T-helper 1 cell treated with Interleukin-12 subunit alpha and Interleukin-12 subunit beta and Interleukin-4 antibody, amounts not matched to agents 30 ng/mL and 1 ng/mL, for 36 hours (primary cell): ENCODE data around the gene OTUD3. TPM values are rescaled to one million over a fixed set of nuclear protein-coding genes. Genes with fewer than 3 reads are reported as not detected.
"Not testable (repeated sequence)": the region's sequence is repeated elsewhere in the genome, so short reads cannot be mapped to it uniquely, and the experiment has no call there.

ENCODE experiments used
- intact Hi-C: fragments of 100-400 bp; cut with micrococcal nuclease; formaldehyde crosslinking; loops from one replicate; pipeline ENCODE4 v1.15.1; 2024
- total RNA-seq: library from RNA; stranded (reverse); gene quantifications from 2 replicates; pipeline ENCODE4 v1.2.3, GENCODE V29; 2022

Gene OTUD3
- total RNA-seq, 1 donor from 2014 or later, result 13.6 TPM

DNA sequence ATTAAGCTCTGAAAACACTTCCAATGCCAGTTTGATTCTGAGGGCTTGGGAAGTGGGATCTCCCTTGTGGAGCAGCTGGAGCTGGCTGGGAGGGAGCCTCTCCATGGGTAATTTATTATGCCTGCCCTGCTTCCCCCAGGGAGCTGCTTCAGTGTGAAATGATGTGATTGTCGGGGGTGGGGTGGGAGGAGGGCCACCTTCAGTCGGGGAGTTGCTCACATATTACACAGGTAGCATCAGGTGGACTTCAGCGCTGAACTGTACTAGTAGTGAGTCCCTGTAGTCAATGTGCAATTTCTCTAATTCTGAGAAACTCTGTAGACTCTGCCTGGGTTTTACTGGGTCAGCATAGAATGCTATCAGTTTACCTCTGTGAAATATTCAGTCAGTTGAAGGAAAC is 28.5 kb downstream of the OTUD3 start:
- intact Hi-C loops, result no loop called here

DNA sequence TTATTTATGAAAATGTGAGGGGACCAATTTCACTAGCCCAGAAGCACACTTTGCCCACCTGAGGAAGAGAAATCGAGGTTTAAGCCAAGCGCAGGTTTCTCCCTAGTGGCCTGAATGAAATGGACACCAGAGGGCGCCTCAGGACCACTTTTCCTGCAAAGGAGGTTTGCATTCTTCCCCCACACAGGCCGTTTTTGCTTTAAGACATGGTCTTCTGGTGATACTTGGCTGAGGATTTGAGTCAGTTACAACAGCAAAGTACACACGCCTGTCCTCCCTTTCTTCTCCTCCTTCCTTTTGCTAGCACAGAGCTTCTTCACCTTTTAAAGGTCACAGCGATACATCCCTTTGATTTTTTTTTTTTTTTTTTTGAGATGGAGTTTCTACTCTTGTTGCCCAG is 35.9 kb downstream of the OTUD3 start:
- intact Hi-C loops, result loop anchor here (1.0 kb wide), 4 partner anchors 183 to 576 kb away; no protein-coding TSS in a partner anchor

DNA sequence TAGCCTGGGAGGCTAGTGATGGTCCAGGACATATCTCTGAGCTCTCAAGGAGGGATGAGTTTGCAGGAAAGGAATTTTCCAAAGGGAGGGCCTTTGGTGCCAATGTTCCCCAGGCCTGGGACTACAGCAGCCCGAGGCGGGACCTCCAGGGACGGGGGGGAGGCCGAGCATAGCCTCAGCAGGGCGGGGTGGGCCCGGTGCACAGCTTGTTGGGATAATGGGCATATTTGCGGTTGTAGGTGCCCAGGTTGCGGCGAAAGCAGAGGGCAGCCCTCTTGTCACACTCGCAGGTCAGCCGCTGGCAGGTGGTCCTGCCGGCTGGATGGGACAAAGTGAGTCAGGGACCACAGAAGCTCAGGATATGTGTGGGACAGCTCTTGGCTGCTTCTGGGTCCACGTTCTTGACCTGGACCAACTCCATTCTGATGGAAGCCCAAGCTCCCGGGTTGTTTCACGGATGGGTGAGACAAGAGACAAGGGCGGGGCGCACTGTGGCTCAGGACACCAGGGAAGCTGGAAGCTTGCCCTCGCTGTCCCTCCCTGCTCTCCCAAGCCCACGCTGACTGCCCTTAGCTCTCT is 38.0 kb downstream of the OTUD3 start:
- intact Hi-C loops, result no loop called here

DNA sequence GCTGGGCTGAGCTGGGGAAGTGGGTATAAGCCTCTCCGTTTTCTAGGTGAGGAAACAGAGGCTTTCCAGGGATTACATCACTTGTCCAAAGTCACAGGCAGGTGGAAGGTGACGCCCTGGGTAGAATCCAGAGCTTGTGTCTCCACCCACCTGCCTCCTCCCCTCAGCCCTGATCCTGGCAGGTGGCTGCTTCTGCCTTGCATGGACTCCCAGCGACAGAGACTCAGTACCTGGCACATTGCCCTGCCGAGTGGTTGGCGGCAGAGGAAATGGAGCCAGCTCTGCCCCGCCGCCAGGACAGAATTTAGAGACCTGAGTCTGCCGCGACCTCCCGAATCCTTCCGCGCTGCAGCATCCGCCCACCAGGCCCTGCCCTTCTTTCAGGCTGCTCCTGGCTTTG is 39.1 kb downstream of the OTUD3 start:
- intact Hi-C loops, result no loop called here

DNA sequence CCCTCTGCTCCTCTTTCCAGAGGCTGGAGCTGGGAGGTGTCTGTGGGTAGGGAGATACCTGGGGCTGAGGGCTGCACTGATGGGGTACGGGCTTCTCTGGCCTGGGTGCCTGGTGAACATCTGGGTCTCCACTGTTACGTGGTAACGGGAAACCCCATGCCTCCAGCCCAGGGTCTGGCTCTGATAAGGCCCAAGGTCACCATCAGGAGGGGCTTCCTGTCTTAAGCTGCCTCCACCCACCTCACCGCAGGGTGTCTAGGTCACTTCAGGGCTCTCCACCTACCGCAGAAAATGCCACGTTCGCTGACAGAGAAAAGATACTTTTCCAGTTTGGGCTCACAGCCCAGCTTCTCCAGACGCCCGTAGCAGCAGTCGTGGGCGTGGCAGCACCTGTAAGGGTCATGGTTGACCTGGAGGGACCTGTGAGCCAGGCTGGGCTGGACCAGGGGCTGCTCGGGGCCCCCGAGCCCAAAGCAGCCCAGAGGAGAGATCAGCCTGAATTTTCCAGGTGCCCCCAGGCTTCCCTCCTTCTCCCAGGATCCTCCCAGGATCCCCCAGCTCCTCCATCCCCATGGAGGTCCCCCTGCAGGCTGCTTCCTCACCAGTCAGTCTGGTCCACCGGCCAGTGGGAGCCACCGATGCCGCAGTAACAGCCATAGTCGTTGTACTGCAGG is 40.0 kb downstream of the OTUD3 start:
- intact Hi-C loops, result no loop called here

DNA sequence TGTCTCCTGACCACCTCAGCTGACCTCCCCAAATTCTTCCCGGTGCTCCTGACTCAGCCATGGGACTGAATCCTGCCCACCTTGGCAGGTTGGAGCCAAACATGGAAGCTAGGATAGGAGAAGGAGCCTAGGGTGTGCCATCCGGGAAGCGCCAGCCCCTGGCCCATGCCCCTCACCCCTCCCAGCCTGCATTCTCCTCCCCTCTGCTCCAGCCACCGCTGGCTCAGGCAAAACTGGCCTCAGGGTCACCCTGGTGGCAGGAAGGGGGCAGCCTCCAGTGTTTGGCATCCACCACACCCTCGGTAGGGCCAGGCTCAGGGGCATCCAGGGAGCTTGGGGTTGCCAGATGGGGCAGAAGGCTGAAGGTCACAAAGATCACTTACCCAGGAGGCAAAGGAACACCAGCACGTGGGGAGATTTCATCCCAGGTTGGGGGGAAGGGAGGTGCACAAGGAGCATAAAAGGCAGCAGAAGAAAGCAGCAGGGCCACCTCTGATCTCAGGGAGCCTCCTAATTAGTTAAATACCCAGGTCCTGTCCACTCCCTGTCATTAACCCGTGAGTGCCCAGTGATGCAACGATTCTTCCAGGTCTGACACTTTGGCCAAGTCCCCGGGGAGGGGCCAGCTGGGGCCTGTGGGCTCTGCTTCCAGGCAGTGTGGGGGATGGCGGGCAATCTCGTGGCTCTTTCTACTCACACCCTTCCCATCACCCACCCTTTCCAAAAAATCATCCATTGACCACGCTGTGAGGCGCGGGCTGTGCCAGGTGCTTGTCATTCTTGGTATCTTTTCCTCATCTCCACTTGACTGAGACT is 41.1 kb downstream of the OTUD3 start, which contains the start of gene PLA2G2E:
Gene PLA2G2E, minus strand, starts transcription at position 481 of the 816 bp plus-strand sequence. Its CDS starts 58 bp downstream, at position 423.
- intact Hi-C loops, result no loop called here

DNA sequence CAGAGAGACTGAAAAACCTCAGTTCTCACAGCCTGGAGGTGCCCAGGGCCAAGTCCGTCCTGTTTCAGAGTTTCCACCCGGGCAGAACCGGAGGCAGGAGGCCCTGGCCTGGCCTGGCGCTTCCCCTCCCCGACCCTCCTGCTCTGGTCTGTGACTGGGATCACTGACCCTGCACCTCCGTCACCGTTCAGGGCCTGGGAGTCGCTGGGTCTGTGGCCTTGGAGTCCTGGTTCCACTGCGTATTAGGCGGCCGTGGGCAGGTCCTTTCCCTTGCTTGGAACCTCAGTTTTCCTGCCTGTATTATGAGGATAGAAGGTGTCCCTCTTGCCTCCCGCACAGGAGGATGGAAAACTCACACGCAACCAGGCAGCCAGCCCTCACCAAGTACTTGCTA is 41.8 kb downstream of the OTUD3 start:
- intact Hi-C loops, result no loop called here

DNA sequence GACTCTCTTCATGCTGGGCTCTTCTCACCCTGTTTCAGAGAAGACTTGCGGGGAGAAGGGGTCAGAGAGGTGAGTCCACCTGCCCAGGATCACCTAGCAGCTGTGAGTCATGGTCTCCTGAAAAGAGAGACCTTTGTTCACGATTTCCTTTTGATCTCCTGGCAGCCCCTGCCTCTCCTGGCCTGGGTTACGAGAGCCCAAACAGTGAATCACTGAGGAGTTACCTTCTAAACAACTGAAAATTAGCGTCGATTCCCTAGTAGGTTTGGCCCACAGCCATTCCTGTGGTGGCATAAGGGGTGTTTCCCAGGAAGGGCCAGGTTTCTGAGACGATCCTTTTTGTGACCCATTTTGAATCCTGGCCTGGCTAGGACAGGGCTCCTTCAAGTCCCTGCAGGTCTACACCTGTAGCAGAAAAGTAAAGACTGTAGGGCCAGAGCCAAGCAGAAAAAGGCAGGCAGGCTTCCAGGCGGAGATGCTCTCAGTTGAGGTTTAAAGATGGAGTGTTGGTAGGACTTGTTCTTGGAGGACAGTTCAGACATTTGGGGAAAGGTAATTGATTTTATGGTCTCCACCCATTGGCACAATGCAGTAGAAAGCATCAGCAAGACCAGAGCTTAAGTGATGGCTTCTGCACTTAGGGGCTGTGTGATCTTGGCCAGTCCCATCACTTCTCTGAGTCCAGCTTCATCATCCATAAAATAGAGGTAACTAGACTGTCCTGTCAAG is 43.3 kb downstream of the OTUD3 start:
- intact Hi-C loops, result no loop called here

DNA sequence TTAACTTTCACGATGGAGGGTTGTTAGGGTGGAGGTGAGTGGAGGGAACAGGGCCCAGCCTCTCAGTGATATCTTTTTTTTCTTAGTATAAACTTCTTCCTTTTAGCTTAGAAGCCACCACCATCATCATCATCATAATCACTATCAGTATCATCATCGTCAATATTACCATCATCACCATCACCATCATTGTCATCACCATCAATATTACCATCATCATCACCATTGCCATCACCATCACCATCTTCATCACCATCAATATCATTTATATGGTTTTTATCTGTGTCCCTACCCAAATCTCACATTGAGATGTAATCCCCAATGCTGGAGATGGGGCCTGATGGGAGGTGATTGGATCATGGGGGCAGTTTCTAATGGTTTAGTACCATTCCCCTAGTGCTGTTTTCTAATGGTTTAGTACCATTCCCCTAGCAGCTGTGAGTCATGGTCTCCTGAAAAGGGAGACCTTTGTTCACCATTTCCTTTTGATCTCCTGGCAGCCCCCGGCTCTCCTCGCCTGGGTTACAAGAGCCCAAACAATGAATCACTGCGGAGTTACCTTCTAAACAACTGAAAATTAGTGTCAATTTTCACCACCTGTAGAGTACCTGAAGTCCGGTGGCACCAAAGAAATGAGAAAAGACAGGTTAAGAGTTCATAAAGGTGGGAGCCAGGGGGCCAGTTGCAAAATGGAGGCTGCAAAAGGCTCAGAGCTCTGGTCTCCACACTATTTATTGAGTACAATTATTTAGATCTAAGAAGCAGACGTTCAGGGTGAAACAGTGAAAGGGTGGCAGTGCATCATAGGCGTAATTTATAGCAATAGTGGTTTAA is 44.3 kb downstream of the OTUD3 start:
- intact Hi-C loops, result no loop called here

DNA sequence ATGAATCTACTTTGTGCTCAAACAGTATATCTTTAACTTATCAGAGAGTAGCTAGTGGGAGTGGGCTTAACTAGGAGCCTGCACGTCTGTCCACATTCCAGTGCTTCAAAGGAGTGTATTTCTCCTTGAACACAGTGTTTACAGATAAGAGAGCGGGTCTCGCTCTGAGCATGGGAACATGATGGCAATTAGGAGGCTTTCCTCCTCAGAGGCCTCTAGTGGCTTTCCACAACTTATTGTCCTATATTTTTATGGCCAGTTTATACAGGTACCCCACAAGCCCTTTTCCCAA is 44.9 kb downstream of the OTUD3 start:
- intact Hi-C loops, result not testable (repeated sequence)

DNA sequence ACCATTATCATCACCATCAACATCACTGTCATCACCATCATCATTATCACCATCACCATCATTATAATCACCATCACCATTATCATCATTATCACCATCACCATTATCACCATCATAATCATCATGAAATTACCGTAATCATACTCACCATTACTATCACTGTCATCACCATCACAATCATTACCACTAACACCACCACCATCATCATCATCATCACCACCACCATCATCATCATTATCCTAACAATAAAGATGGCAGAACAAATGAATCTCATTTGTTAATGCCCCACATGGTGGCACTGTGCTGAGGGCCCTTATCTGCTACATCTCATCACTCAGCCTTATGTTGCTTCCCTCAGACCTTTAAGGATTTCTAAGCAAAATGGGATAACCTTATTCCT is 50.7 kb downstream of the OTUD3 start:
- intact Hi-C loops, result no loop called here

DNA sequence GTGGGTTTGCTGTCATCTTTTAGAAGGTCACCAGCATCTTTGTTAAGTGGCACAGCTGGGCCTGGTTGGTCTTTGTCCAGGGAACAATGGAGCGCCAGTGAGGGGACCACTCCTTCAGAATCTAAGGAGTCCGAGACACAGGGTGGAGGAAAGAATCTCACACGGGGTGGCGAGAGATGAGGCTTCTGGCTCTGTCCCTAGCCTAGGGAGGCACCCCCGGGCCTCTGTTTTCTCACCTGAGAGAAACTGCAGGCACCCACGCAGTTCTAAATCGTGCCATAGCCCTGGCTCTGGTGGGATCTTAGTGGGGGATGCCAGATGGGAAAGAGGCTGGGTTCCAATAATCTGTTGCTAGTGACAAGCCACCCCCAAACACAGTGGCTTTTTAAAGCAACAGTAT is 52.1 kb downstream of the OTUD3 start:
- intact Hi-C loops, result no loop called here

DNA sequence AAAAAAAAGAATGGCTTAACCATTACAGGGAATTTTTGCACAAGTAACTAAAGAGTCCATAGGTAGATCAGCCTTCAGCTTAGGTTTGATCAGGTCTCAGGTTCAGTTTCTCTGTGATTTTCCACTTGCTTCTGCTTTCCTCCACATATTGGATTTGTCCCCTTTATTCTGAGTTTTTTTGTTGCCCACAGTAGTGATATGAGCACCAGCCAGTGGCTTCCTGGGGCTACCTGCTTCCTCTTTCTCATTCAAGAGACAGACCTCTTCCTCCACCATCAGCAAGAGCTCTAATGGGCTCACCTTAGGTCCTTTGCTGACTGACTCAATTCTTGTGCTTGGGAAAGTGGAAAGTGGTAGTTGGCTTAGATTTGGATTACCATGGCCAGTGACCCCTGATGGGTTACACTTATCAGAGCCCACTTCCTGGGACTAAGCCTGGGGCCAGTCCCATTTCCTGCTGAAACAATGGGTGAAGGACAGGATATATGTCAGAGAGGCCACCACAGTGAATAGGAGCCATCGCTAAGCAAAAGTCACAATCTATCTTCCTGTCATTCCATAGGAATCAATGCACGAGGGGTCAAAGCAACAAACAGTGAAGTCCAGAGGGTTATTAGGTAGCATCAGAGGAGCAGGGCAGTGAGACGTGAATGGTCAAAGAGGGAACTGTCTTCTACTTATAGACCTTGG is 54.0 kb downstream of the OTUD3 start:
- intact Hi-C loops, result no loop called here

DNA sequence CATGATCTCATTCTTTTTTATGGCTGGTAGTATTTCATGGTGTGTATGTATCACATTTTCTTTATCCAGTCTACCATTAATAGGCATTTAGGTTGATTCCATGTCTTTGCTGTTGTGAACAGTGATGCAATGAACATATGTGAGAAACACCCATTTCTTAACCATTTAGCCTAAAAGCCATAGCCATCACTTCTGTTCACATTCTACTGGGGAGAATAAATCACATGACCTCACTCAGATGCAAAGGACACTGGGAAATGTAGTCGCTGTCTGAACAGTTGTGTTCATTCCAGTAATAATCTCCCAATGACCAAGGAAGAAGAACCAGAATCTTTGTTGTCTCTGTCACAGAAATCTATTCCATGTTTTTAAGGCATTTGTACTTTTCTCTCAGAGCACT is 56.3 kb downstream of the OTUD3 start:
- intact Hi-C loops, result no loop called here

DNA sequence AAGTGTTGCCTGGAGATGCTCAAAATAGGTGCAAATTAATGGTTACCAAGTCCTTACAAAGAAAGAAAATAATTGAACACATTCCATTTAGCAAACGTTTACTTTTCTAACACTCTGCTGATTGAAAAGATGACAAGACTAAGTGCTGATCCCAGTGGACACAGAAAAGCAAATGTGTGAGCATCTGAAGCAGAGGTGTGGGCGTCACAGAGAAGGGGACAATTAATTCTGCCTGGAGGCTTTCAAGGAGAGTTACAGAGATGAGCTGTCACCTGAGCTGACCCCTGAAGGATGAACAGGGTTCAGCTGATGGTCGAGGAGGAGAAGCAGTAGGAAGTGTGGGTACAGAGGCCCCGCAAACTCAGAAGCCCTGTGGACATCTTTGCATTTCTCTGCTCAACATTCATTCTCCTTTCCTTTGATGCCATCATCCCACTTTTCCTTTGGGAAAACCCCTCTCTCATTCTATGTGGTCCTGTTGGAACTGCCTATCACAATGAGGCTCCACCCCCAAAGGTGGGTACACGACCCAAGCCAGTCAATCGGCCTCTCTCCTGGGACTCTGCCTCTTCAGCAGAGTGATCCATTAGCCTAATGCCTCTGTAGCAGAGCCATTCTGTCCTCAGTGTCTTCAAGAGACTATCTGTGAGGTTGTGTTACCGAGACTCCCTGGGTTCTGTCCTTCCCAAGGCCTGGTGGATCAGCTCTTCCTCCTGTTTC is 58.5 kb downstream of the OTUD3 start:
- intact Hi-C loops, result no loop called here

DNA sequence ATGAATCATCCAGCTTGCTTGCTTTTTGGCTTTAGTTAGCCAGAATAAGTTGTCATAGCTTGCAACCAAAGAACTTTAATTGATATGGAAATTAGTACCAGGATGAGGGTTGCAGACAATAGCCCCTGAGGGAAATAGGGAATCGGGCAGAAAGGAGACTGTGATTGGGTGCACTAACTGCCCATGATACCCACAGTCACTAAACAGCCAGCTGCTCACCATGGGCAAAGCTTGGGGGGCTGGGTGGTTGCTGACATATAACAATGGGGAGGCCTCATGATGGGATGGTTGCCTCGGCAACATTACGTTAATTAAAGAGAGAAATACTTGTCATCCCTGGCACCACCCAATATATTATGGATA is 59.0 kb downstream of the OTUD3 start:
- intact Hi-C loops, result no loop called here

DNA sequence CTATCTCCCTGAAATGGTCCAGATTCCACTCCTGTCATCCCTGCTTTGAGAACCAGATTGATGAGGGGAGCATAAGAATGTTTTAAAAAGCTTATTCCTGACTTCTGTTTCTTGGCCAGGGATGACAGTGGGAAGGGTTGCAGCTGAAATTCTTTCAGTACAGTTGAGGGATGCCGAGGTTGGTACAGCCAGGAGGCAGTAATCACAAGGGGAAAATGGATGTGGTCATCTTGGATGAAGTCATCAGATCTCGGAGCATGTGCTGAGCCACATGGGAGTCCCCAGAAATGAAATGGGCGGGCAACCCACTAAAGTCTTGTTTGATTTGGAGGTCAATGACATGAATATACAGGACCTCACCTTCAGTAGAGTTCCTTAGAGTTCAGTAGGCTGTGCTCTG is 59.9 kb downstream of the OTUD3 start:
- intact Hi-C loops, result no loop called here

DNA sequence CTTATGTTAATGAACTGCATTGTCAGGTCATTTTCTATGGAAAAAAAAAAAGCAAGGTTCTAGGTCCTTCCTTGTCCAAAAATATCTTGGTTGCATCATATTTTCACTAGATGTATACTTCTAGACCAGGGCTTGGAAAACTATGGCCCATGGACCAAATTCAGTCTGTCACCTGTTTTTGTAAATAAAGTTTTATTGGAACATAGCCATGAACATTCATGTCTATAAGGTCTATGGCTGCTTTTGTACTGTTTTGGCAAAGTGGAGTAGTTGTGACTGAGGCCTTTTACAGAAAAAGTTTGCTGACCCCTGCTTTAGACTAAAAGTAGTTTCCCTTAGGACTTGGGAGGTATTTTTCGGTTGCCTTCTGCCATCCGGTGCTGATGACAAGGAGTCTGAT is 60.5 kb downstream of the OTUD3 start:
- intact Hi-C loops, result no loop called here

DNA sequence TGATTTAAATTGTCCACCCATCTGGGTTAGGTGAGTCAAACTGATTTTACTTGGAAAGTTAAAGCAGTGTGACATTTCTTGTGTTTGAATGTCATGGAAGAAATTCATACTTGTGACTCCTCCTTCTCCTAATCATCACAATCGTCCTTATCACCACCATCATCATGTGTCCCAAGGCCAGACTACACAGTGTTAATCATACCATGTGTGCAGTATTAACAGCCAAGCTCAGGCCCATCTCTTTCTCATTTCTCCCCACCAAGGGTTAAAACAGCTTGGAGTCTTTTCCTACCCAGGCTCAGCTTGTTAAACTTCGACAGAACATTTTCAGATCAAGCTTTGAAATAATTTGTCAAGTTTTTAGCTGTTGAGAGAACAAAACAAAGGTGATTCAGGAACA is 63.7 kb downstream of the OTUD3 start:
- intact Hi-C loops, result no loop called here

DNA sequence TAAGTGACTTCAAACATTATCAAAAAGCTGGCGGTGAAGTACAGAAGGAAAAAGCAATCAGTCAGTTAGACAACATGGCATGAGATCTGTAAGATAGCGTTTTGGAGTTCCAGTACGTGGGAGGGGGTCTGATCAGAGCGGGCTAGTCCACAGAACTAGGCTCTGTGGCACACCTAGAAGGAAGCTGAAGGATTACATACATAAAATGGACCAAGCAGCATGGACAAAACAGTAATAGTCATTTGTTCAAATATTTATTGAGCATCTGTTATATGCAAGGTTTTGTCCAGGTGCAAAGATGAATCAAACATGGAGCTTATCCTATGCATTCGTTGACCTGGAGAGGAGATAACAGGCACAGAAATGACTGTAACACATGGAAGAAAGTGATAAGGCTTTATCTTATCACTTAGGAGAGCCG is 64.1 kb downstream of the OTUD3 start:
- intact Hi-C loops, result no loop called here
